HG03378 (cell line): ENCODE measurements around the gene CTDSPL.
"Not testable (repeated sequence)": the region's sequence is repeated elsewhere in the genome, so short reads cannot be mapped to it uniquely, and the experiment has no call there.

Source experiments
- ATAC-seq: cut with Tn5 transposase; IDR thresholded peaks from one replicate; pipeline ENCODE4 v1.9.1; 2021; ENCODE audit warnings: mild to moderate bottlenecking, moderate library complexity; ENCODE audit not compliant: unreplicated experiment

CTDSPL gene

DNA sequence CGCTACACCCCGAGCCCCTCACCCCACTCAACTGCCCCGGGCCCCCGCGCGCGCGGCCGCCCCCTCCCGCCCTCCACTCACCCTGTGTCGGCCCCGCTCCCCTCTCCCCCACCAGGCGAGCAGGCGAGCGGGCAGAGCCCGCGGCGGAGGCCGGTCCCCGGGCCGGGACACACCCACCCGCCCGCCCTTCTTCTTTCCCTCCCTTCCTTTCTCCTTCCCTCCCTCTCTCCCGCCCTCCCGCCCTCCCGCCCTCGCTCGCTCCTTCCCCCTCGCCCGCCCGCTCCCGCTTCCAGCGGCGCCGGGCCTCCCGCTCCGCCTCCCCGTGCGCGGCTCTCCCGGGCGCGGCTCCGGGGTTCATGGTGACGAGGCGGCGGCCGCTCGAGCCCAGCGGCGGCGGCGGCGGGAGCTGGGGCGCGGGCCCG lies at the start of gene CTDSPL:
Gene CTDSPL, plus strand, starts transcription at position 261 of the 422 bp plus-strand sequence. CDS start 320 bp downstream, outside the sequence.
- ATAC-seq: no peak

GRCh38 chr3:37812499-37812896 lies 49.2 kb upstream of the CTDSPL start:
- no peak for ATAC-seq

DNA sequence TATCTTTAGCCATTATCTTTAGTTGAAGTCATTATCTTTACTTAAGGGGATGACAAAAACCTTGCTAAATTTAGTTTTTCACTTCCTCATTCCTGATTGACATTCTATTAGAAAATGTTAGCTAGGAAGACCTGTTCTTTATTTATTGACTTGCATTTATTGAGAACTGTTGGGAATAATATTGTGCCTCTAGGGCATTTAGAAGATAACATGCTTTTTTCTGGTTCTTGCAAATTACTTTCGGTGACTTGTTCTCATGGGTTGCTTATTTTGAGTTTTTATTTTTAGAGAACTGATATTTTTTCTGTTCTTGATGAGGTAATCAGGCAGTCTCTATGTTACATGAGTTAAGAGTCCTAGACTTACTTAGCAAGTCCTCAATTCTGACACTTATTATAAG lies 48.3 kb upstream of the CTDSPL start:
- ATAC-seq: no peak

GRCh38 chr3:37814547-37814946 lies 47.1 kb upstream of the CTDSPL start:
- ATAC-seq: no peak

DNA sequence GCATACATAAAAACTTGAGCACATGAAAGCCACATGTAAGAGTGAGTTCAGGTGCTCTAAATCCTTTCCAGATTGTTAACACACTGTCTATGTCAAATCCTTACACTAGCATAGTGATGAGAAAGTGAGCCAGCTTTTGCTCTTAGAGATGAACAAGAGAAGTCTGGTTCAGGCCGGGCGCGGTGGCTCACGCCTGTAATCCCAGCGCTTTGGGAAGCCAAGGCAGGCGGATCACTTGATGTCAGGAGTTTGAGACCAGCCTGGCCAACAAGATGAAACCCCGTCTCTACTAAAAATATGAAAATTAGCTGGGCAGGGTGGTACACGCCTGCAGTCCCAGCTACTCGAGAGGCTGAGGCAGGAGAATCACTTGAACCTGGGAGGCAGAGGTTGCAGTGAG lies 46.5 kb upstream of the CTDSPL start:
- ATAC-seq: not testable (repeated sequence)

DNA sequence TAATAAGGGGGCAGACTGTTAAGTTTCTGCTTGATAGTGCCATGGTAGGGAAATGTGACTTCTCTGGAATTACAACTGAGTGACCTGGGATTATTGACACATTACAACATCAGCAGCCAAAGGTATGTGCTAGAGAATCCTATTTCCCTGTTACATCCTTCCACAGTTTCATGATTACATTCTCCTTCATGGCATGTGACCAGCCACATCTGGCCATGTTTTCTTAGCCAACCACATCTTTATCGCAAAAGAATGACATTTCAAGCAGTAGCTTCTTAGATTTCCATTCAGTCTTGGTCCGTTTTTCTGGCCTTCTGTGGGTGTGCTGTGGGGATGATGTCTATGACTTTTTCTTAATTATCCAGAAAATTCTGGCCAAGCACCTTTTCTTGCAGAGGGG lies 45.4 kb upstream of the CTDSPL start:
- no peak for ATAC-seq

DNA sequence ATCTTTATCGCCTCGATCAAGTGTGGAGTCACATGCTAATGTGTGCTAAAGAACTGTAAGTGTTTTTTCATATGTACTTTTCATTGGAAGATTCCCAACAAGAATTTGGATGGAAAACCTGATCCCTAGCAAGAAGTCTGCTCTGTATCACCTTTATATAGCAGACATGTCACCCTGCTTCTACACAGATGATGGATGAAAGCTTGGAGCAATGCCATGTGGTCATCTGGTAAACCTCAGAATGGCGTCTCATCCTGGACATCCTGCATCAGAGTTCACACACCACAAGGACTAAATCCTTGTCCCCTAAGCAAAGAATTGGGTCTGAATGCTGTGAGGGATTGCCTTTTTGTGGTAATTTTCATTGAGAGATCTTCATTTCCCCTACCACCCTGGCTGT lies 42.1 kb upstream of the CTDSPL start:
- no peak for ATAC-seq

DNA sequence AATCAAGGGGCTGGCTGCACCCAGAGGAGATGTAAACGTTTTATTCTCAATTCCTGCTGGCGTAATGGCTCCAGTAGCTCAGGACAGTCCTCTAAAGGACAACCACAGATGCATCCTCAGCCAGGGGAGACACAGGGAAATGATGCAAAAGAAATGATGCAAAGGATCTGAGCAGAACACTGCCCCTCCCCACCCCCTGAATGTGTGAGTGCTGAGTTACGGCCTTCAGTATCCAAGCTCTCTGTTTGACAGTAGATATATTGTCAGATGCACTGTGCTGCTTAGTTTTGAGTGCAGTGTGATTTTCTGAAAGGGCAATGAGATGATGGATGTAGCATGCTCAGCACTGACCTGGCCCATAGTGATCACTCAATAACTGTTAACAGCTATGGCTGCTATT lies 41.4 kb upstream of the CTDSPL start:
- ATAC-seq: no peak

DNA sequence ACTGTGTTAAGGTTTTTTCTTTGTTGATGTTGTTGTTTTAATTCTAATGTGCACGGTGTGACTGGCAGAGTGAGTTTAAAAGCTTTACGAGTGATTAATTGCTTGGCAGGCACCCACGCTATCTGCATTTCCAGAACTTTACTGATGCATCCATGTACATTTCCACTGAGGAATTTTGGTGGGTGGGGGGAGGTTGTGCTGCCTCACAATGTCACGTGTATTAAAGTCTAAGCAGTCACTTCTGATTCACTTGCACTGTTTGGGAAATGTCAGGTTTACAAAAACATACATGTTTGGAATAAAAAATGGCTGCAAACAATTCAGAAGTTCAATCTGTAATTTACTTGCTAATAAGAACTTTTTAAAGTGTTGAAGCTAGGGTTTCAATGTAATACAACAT lies 38.5 kb upstream of the CTDSPL start:
- no peak for ATAC-seq

- no peak for ATAC-seq
These were observed 37.4 kb upstream of the CTDSPL start for GRCh38 chr3:37824090-37824953.

GRCh38 chr3:37824954-37825328 lies 36.7 kb upstream of the CTDSPL start:
- no peak for ATAC-seq

DNA sequence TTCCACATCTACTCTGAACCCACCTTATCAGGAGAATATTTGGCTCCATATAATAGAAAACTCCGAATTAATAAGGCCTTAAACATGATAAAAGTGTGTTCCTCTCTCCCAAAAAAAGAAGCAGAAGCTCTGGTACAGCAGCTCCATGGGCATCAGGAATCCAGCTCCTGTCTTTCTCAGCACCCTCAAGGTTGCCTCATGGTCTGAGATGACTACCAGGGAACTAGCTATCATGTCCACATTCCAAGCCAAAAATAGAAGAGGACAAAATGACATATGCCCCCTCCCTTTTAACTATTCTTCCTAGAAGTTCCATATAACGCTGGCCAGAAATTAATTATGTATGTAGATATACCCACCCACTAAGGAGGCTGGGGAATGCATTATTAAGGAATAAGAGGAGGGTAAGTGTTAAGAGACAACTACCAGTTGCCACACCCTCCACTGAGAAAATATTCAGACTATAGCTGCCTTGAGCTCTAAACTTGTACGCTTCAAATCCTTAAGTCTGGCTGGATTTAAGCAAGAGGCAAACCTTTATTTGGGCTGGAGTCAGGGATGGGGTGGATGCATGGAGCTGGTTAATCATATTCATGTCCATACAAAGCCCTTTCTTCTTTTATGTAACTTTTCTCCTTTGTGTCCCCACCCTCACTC lies 35.8 kb upstream of the CTDSPL start:
- ATAC-seq: no peak

GRCh38 chr3:37826502-37826901 lies 35.2 kb upstream of the CTDSPL start:
- ATAC-seq: no peak

- ATAC-seq: no peak
These were observed 34.7 kb upstream of the CTDSPL start for GRCh38 chr3:37826933-37827332.

- ATAC-seq: no peak
These were observed 29.2 kb upstream of the CTDSPL start for GRCh38 chr3:37832480-37832879.

- ATAC-seq: no peak
These were observed 28.1 kb upstream of the CTDSPL start for GRCh38 chr3:37833302-37834186.

GRCh38 chr3:37836589-37836988 lies 25.1 kb upstream of the CTDSPL start:
- no peak for ATAC-seq

GRCh38 chr3:37847689-37848088 lies 14.0 kb upstream of the CTDSPL start:
- no peak for ATAC-seq

DNA sequence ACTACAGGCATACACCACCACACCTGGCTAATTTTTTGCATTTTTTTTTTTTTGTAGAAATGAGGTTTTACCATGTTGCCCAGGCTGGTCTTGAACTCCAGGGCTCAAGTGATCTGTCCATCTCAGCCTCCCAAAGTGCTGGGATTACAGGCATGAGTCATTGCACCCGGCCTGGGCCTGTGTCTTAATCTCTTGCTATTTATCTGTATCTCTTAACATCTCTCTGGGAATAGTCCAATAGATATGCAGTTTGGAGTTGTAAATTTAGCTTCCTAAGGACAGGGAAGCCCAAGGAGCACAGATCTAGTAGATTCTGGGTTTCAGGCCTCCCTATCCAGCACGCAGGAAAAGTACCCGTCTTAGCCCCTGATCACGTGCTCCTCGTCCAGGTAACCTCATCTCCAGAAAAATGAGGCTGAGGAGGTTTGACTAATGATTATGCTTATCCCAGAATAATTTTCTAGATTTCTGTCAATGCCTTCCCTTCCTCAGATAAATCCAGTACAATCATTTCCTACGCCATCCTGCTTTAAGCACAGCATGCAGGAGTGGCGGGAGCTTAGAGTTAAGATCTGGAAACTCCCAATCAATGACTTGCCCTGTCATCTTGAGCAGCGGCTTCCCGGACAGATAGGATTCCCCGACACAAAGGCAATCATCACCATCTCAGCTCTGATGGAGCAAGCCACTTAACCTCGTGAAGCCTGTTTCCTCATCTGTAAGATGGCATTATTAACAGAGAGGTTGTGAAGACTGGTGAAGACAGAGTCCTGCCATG lies 12.3 kb upstream of the CTDSPL start:
- ATAC-seq: no peak

DNA sequence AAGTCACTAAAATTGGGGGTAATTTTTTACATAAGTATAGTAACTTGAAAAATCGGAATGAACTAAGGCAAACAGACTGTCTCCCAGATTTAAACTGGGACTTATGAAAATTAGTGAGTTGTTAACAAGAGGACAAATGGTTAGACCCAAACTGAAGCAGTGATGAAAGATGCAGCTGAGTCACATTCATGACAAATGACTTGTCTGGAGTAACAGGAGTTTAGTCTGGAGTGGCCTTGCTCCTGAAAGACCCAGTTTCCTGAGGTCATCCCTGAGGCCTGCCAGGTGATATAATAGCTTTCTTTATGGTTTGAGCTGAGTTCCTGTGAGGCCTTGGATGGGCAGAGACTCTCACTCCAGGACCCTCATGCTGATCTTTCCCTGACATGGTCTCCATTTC lies 9.6 kb upstream of the CTDSPL start:
- ATAC-seq: no peak

DNA sequence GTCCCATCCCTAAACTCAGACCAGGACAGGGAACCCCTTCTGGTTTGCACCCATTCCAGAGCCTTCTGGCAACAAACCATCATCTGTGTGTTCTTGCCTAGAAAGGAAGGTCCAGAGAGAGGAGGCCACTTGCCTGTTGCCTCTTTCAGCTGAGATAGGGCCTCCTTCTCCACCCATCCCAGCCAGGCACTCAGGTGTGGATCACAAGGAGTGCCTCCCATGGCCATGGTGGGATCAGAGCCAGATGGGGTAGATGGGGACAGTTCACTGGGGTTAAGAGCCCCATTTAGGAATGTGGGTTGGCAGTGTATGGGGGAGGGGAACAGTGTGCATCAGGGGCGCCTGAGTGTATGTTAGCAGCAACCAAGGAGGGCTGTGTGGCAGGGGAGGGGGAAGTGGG lies 8.9 kb upstream of the CTDSPL start:
- no peak for ATAC-seq
